ENCODE data around the gene AP5Z1.

DNA sequence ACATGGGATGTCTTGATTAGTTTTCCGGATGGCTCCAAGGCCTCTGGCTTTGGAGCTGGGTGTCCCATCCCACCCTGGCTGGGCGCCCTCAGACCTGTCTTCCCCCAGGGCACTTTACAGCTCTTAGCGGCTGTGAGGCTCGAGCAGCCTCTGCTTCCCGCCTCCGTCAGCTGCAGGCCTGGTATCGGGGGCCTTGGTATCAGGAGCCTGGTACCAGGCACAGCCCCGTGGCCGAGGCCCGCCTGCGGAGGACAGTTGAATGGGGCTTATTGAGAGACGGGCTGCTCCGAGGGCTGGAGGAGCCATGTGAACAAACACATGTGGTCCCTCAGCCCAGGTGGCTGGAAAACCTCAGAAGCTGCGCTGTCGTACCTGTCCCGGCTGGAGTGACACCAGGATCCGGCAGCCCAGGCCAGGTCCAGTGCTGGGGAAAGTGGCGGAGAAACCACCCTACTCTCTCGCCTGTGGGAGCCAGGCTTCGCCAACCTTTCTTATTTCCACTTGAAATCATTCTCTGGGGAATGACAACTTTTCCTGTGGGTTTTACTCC is 23.9 kb upstream of the AP5Z1 start:
- no peak for TF ChIP-seq POLR2A (IDR thresholded peaks at IDR 0.05)
- TF ChIP-seq, protein P1, sequence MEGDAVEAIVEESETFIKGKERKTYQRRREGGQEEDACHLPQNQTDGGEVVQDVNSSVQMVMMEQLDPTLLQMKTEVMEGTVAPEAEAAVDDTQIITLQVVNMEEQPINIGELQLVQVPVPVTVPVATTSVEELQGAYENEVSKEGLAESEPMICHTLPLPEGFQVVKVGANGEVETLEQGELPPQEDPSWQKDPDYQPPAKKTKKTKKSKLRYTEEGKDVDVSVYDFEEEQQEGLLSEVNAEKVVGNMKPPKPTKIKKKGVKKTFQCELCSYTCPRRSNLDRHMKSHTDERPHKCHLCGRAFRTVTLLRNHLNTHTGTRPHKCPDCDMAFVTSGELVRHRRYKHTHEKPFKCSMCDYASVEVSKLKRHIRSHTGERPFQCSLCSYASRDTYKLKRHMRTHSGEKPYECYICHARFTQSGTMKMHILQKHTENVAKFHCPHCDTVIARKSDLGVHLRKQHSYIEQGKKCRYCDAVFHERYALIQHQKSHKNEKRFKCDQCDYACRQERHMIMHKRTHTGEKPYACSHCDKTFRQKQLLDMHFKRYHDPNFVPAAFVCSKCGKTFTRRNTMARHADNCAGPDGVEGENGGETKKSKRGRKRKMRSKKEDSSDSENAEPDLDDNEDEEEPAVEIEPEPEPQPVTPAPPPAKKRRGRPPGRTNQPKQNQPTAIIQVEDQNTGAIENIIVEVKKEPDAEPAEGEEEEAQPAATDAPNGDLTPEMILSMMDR (IDR thresholded peaks at IDR 0.05): no peak
